Measurements from ENCODE around the gene MYBPC2.

Gene MYBPC2

DNA sequence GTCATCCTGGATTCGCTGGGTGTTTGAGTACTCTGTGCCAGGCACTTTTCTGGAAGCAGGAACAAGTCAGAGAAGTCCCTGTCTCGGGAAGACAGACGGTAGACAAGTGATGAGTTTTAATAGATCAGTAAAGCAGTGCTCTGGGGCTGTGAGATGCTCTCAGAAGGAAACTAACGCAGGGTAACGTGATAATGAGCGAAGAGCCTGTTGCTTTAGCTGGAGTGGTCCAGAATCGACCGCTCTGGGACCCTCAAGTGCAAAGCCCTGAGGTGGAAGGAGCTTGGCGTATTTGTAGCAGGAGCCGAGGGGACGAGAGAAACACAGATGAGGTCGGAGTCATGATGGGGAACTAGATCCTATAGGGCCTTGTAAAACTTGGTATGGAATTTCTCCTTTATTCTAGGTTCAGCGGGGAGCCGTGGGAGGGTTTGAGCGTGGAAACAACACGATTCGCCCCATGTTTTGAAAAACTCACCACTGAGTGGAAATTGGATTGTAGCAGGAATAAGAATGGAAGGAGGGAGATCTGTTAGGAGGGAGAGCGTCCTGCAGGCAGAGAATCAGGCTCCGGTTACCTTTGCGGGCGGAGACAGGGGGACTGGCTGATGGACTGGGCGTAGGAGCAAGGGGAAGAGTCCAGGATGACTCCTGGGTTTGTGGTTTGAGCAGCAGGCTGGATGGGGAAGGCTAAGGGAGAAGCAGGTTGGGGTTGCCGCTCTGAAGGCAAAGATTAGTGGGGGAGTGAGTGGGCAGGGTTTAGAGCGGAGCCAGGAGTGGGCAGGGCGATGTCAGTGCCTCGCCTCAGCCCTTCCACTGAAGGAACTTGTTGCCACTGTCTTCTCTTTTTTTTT is 47.8 kb upstream of the MYBPC2 start (continued):
- TF ChIP-seq, protein P1, sequence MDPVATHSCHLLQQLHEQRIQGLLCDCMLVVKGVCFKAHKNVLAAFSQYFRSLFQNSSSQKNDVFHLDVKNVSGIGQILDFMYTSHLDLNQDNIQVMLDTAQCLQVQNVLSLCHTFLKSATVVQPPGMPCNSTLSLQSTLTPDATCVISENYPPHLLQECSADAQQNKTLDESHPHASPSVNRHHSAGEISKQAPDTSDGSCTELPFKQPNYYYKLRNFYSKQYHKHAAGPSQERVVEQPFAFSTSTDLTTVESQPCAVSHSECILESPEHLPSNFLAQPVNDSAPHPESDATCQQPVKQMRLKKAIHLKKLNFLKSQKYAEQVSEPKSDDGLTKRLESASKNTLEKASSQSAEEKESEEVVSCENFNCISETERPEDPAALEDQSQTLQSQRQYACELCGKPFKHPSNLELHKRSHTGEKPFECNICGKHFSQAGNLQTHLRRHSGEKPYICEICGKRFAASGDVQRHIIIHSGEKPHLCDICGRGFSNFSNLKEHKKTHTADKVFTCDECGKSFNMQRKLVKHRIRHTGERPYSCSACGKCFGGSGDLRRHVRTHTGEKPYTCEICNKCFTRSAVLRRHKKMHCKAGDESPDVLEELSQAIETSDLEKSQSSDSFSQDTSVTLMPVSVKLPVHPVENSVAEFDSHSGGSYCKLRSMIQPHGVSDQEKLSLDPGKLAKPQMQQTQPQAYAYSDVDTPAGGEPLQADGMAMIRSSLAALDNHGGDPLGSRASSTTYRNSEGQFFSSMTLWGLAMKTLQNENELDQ (tag by site-specific recombination; IDR thresholded peaks at IDR 0.05; ENCODE audit: low read depth) = no peak
- no peak for TF ChIP-seq ZNF610 (tag by site-specific recombination; IDR thresholded peaks at IDR 0.05; ENCODE audit: borderline replicate concordance)
- no peak for TF ChIP-seq ZNF341 (tag by site-specific recombination; IDR thresholded peaks at IDR 0.05; ENCODE audit: low read depth)
- no peak for TF ChIP-seq ZNF350 (tag by site-specific recombination; IDR thresholded peaks at IDR 0.05)
- TF ChIP-seq, protein P2, sequence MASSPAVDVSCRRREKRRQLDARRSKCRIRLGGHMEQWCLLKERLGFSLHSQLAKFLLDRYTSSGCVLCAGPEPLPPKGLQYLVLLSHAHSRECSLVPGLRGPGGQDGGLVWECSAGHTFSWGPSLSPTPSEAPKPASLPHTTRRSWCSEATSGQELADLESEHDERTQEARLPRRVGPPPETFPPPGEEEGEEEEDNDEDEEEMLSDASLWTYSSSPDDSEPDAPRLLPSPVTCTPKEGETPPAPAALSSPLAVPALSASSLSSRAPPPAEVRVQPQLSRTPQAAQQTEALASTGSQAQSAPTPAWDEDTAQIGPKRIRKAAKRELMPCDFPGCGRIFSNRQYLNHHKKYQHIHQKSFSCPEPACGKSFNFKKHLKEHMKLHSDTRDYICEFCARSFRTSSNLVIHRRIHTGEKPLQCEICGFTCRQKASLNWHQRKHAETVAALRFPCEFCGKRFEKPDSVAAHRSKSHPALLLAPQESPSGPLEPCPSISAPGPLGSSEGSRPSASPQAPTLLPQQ (tag by site-specific recombination; IDR thresholded peaks at IDR 0.05) = no peak; the same call in 1 of the 2 replicates
- TF ChIP-seq SP2 (tag by site-specific recombination; IDR thresholded peaks at IDR 0.05) = no peak
- TF ChIP-seq ZNF155 (tag by site-specific recombination; IDR thresholded peaks at IDR 0.05) = no peak
- TF ChIP-seq ZBTB17 (tag by site-specific recombination; IDR thresholded peaks at IDR 0.05) = 0 out of 2 replicates have a peak, but pooled peaks have one; percentile 47
- TF ChIP-seq ZNF146 (tag by site-specific recombination; IDR thresholded peaks at IDR 0.05) = no peak
- TF ChIP-seq SCRT1 (tag by site-specific recombination; IDR thresholded peaks at IDR 0.05; ENCODE audit: borderline replicate concordance) = peak; percentile 42; the same call in 1 of the 2 replicates
- TF ChIP-seq ZBTB1 (tag by site-specific recombination; IDR thresholded peaks at IDR 0.05) = no peak
- TF ChIP-seq, protein P3, sequence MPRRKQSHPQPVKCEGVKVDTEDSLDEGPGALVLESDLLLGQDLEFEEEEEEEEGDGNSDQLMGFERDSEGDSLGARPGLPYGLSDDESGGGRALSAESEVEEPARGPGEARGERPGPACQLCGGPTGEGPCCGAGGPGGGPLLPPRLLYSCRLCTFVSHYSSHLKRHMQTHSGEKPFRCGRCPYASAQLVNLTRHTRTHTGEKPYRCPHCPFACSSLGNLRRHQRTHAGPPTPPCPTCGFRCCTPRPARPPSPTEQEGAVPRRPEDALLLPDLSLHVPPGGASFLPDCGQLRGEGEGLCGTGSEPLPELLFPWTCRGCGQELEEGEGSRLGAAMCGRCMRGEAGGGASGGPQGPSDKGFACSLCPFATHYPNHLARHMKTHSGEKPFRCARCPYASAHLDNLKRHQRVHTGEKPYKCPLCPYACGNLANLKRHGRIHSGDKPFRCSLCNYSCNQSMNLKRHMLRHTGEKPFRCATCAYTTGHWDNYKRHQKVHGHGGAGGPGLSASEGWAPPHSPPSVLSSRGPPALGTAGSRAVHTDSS (tag by site-specific recombination; IDR thresholded peaks at IDR 0.05) = no peak
- TF ChIP-seq ZNF416 (tag by site-specific recombination; IDR thresholded peaks at IDR 0.05) = 0 out of 2 replicates have a peak, but pooled peaks have one; percentile 14
- TF ChIP-seq, protein P4, sequence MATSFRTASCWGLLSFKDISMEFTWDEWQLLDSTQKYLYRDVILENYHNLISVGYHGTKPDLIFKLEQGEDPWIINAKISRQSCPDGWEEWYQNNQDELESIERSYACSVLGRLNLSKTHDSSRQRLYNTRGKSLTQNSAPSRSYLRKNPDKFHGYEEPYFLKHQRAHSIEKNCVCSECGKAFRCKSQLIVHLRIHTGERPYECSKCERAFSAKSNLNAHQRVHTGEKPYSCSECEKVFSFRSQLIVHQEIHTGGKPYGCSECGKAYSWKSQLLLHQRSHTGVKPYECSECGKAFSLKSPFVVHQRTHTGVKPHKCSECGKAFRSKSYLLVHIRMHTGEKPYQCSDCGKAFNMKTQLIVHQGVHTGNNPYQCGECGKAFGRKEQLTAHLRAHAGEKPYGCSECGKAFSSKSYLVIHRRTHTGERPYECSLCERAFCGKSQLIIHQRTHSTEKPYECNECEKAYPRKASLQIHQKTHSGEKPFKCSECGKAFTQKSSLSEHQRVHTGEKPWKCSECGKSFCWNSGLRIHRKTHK (tag by site-specific recombination; IDR thresholded peaks at IDR 0.05) = no peak
- TF ChIP-seq ZBTB20 (tag by site-specific recombination; IDR thresholded peaks at IDR 0.05) = 0 out of 2 replicates have a peak, but pooled peaks have one; percentile 21
- TF ChIP-seq EGR2 (tag by site-specific recombination; IDR thresholded peaks at IDR 0.05; ENCODE audit: low read depth) = peak; percentile 96
- TF ChIP-seq, protein P5, sequence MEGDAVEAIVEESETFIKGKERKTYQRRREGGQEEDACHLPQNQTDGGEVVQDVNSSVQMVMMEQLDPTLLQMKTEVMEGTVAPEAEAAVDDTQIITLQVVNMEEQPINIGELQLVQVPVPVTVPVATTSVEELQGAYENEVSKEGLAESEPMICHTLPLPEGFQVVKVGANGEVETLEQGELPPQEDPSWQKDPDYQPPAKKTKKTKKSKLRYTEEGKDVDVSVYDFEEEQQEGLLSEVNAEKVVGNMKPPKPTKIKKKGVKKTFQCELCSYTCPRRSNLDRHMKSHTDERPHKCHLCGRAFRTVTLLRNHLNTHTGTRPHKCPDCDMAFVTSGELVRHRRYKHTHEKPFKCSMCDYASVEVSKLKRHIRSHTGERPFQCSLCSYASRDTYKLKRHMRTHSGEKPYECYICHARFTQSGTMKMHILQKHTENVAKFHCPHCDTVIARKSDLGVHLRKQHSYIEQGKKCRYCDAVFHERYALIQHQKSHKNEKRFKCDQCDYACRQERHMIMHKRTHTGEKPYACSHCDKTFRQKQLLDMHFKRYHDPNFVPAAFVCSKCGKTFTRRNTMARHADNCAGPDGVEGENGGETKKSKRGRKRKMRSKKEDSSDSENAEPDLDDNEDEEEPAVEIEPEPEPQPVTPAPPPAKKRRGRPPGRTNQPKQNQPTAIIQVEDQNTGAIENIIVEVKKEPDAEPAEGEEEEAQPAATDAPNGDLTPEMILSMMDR (tag by site-specific recombination; IDR thresholded peaks at IDR 0.05) = no peak
- no peak for TF ChIP-seq OSR2 (tag by site-specific recombination; IDR thresholded peaks at IDR 0.05)
- TF ChIP-seq ZBTB7A (tag by site-specific recombination; IDR thresholded peaks at IDR 0.05; ENCODE audit: low read depth) = no peak
- TF ChIP-seq, protein P6, sequence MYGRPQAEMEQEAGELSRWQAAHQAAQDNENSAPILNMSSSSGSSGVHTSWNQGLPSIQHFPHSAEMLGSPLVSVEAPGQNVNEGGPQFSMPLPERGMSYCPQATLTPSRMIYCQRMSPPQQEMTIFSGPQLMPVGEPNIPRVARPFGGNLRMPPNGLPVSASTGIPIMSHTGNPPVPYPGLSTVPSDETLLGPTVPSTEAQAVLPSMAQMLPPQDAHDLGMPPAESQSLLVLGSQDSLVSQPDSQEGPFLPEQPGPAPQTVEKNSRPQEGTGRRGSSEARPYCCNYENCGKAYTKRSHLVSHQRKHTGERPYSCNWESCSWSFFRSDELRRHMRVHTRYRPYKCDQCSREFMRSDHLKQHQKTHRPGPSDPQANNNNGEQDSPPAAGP (tag by site-specific recombination; IDR thresholded peaks at IDR 0.05) = 0 out of 2 replicates have a peak, but pooled peaks have one; percentile 2
- TF ChIP-seq ZNF24 (tag by site-specific recombination; IDR thresholded peaks at IDR 0.05) = no peak
- TF ChIP-seq ZNF623 (tag by site-specific recombination; IDR thresholded peaks at IDR 0.05) = 0 out of 2 replicates have a peak, but pooled peaks have one; percentile 0
- no peak for TF ChIP-seq ZNF544 (tag by site-specific recombination; IDR thresholded peaks at IDR 0.05)
- no peak for TF ChIP-seq ZNF292 (tag by site-specific recombination; IDR thresholded peaks at IDR 0.05; ENCODE audit: borderline replicate concordance, low read depth)
- no peak for TF ChIP-seq ZXDB (tag by site-specific recombination; IDR thresholded peaks at IDR 0.05)
- no peak for TF ChIP-seq ZNF830 (tag by site-specific recombination; IDR thresholded peaks at IDR 0.05; ENCODE audit: low read depth)
- no peak for TF ChIP-seq ZNF555 (tag by site-specific recombination; conservative IDR thresholded peaks at IDR 0.05)
- peak; percentile 89 for TF ChIP-seq SCRT2 (tag by site-specific recombination; IDR thresholded peaks at IDR 0.05)
- no peak for TF ChIP-seq ZNF394 (tag by site-specific recombination; IDR thresholded peaks at IDR 0.05; ENCODE audit: borderline replicate concordance)
- no peak for TF ChIP-seq PRDM1 (tag by site-specific recombination; IDR thresholded peaks at IDR 0.05)
